GM19240 (cell line): ENCODE data around the gene SOCS1.

Experiments
- DNase-seq: peaks from one replicate; pipeline ENCODE4 v3.0.0; 2011; ENCODE audit warnings: low spot score; ENCODE audit not compliant: insufficient read length

Gene SOCS1

GRCh38 chr16:11289202-11289601 lies 33.2 kb upstream of the SOCS1 start:
- DNase-seq: no peak

- no peak for DNase-seq
Observed at GRCh38 chr16:11285842-11286241, 29.8 kb upstream of the SOCS1 start.

- no peak for DNase-seq
Observed at GRCh38 chr16:11283820-11284248, 27.8 kb upstream of the SOCS1 start.

- DNase-seq: no peak
Observed at GRCh38 chr16:11280616-11281522, 24.9 kb upstream of the SOCS1 start, which contains the start of gene PRM1. PRM1 (minus strand) TSS chr16:11281330; CDS start chr16:11281238, 92 bp downstream.

GRCh38 chr16:11278681-11279628 lies 23.0 kb upstream of the SOCS1 start:
- DNase-seq: no peak

GRCh38 chr16:11277607-11278337 lies 21.8 kb upstream of the SOCS1 start:
- DNase-seq: no peak

- DNase-seq: no peak
Observed at GRCh38 chr16:11276896-11277593, 21.0 kb upstream of the SOCS1 start.

GRCh38 chr16:11276143-11276895 lies 20.3 kb upstream of the SOCS1 start, which contains the start of gene PRM2:
PRM2 (minus strand) TSS chr16:11276480; CDS start chr16:11276370, 110 bp downstream.
- no peak for DNase-seq

- DNase-seq: no peak
Observed at GRCh38 chr16:11274964-11275363, 19.0 kb upstream of the SOCS1 start.

GRCh38 chr16:11273721-11274324 lies 17.8 kb upstream of the SOCS1 start:
- DNase-seq: no peak

GRCh38 chr16:11272921-11273720 lies 17.1 kb upstream of the SOCS1 start, which contains the start of gene PRM3:
PRM3 (minus strand) TSS chr16:11273629; CDS start chr16:11273595, 34 bp downstream.
- no peak for DNase-seq

- DNase-seq: no peak
Observed at GRCh38 chr16:11272484-11272883, 16.5 kb upstream of the SOCS1 start.

- DNase-seq: no peak
Observed at GRCh38 chr16:11271610-11272009, 15.6 kb upstream of the SOCS1 start.

- DNase-seq: no peak
Observed at GRCh38 chr16:11270602-11271162, 14.7 kb upstream of the SOCS1 start.

GRCh38 chr16:11268921-11269375 lies 12.9 kb upstream of the SOCS1 start, which contains the start of gene TNP2:
TNP2 (minus strand) TSS chr16:11269325; CDS start chr16:11269262, 63 bp downstream.
- no peak for DNase-seq

- DNase-seq: no peak
Observed at GRCh38 chr16:11265124-11265523, 9.1 kb upstream of the SOCS1 start.

- no peak for DNase-seq
Observed at GRCh38 chr16:11264155-11264832, 8.3 kb upstream of the SOCS1 start.
